ENCODE results near the gene AOPEP.
A peak's percentile ranks its signal among the peaks of the same experiment; 100 is the strongest.

The AOPEP gene

DNA sequence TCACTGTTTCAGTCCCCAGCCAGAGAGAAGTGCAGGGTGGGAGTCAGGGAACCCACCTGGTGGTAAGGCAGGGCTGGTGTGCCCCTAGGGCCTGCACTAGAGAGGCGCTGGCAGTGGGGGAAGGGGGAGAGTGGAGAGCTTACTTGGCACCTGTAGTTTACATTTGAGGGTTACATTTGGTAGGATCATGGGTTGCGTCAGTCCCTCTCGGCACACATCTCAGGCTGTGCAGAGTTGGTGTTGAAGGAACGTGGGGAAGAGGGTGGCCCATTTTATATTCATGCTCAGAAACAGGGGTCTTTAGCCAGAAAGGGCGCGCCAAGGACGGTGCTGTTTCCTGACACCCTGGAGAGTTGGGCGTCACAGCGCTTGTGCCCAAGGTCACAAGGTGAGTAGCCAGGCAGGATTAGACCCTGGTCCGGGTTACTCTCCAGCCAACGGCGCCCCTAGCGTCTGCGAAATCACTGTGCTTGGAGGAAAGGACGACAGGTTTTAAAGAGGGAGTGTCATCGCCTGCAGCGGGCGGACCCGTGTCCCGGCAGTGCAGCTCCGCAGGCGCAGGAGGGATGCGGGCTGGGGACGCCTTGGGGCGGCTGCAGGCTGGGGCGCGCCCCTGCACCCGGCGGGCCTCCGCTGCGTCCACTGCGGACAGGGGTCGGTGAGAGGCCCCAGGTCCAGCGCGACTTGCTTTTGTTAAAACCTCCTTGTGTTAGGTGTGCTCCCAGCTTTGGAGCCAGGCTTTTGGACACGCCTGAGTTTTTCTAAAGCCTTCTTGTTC, 318.4 kb downstream of the AOPEP start:
- FAIRE-seq = no peak
- TF ChIP-seq POLR2AphosphoS5 (IDR thresholded peaks at IDR 0.05; ENCODE audit: low read depth, low read length) = no peak
- TF ChIP-seq POU2F2 (IDR thresholded peaks at IDR 0.05; ENCODE audit: low read depth, low read length) = no peak
- TF ChIP-seq PAX5 (IDR thresholded peaks at IDR 0.05; ENCODE audit: insufficient read depth, low read length, severe bottlenecking) = no peak
- TF ChIP-seq SPI1 (IDR thresholded peaks at IDR 0.05; ENCODE audit: low read depth, low read length) = no peak
- no peak for TF ChIP-seq TAF1 (IDR thresholded peaks at IDR 0.05; ENCODE audit: low read depth, low read length)
- no peak for TF ChIP-seq POLR2A (IDR thresholded peaks at IDR 0.05; ENCODE audit: low read depth, low read length)

DNA sequence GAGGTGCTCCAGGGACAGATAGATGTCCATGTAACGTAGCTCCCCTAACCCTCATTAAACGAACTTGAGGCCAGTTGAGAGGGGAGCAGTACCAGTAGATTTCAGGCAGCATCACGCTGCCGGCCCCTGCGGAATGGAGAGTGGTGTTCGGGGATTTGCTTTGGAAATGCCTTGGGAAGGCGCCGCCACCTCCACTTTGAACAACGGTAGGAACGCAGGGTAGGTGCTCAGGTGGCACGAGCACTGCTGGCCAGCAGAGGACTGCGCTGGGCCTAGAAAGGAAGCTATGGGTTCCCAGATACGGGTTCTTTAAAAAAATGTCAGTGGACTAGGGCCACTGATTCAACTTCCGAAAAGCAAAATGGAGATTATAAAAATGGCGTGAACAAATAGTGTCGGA, 319.3 kb downstream of the AOPEP start:
- DNase-seq (ENCODE audit: insufficient read length, low spot score) = no peak
- no peak for TF ChIP-seq TAF1 (IDR thresholded peaks at IDR 0.05; ENCODE audit: low read depth, low read length)
- TF ChIP-seq POU2F2 (IDR thresholded peaks at IDR 0.05; ENCODE audit: low read depth, low read length) = no peak
- no peak for TF ChIP-seq POLR2AphosphoS5 (IDR thresholded peaks at IDR 0.05; ENCODE audit: low read depth, low read length)
- no peak for TF ChIP-seq PAX5 (IDR thresholded peaks at IDR 0.05; ENCODE audit: insufficient read depth, low read length, severe bottlenecking)
- no peak for TF ChIP-seq POLR2A (IDR thresholded peaks at IDR 0.05; ENCODE audit: low read depth, low read length)
- TF ChIP-seq SPI1 (IDR thresholded peaks at IDR 0.05; ENCODE audit: low read depth, low read length) = no peak
- FAIRE-seq = no peak

More for the DNA sequence above, 318.4 kb downstream of the AOPEP start:
- DNase-seq (ENCODE audit: insufficient read length, low spot score) = no peak

DNA sequence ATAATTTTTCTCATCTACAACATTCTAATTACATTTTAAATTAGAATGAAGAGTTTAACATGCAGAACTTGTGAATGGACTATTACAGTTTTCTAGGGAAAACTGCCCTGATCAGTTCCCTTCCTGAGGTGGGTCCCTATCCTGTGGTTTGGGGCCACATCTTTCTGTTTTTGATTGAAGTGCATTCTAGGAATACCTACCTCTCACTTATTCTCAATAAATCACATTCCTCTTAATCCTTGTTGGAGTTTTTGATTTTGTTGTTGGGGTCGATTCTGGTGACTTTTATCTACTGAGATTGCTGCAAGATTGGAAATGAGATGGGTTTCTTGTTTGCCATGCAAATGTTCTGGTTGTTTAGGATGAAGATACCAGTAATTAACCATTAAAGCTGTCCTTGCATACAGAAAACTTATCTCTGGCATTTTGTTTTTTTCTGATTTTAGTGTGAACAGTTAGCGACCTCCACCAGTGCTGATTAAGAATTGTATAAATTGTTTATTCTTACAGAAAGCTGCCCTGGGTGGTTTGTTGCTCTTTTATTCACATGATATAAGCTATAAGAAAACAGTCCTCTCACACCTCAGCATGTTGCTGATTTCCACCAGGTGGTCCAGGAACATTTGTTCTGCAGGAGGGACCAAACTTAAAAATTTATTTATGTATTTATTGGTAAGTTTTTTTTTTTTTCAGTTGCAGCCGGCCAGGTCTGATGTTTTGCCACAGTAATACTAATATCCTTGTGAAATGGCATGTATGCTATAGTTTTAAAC, 321.1 kb downstream of the AOPEP start:
- FAIRE-seq (no peak), DNase-seq (ENCODE audit: insufficient read length, low spot score) (no peak)
- TF ChIP-seq SPI1 (IDR thresholded peaks at IDR 0.05; ENCODE audit: low read depth, low read length) (no peak), POLR2A (IDR thresholded peaks at IDR 0.05; ENCODE audit: low read depth, low read length) (no peak), TAF1 (IDR thresholded peaks at IDR 0.05; ENCODE audit: low read depth, low read length) (no peak), POU2F2 (IDR thresholded peaks at IDR 0.05; ENCODE audit: low read depth, low read length) (no peak), PAX5 (IDR thresholded peaks at IDR 0.05; ENCODE audit: insufficient read depth, low read length, severe bottlenecking) (no peak), POLR2AphosphoS5 (IDR thresholded peaks at IDR 0.05; ENCODE audit: low read depth, low read length) (no peak)

DNA sequence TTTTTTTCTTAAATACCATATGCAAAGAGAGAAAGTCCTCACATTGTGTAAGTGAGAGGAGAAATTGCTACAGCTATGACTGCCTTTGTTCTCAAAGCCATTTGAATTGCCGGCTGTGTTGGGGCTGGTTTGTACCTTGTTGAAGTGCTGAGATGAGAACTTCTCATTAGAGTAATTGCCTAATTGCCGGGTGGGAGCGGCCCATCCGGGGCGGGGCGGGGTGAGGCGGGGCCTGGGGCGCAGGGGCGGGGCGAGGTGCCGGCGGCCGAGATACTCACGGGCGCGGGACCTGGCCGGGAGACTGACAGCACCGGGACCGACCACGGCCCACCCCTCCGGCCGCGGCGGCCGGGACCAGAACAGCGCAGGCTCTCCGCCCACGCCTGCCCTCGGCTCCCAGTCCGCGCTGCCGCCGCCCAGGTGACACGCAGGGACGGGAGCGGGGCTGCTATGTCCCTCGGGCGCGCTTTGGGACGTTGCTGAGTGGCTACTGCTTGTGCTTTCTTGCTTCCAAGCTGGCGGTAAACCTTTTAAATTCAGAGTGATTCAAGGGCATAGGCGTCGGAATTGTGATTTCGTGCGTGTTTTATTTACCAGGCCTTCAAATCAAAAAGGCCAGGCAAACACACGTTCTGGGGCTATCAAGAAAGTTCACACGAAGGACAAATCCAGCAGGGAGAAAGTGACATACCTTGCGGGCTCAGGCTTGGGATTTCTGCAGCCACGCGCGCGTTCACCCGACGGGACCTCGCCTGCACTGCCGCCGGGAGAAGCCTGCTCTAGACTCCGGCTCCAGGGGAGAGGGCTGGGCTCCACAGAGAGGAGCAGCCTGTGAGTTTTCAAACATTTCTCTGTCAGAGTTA, 322.0 kb downstream of the AOPEP start:
- TF ChIP-seq PAX5 (IDR thresholded peaks at IDR 0.05; ENCODE audit: insufficient read depth, low read length, severe bottlenecking) = no peak
- no peak for TF ChIP-seq POU2F2 (IDR thresholded peaks at IDR 0.05; ENCODE audit: low read depth, low read length)
- peak; percentile 72 for DNase-seq (ENCODE audit: insufficient read length, low spot score)
- peak; percentile 85 for FAIRE-seq

DNA sequence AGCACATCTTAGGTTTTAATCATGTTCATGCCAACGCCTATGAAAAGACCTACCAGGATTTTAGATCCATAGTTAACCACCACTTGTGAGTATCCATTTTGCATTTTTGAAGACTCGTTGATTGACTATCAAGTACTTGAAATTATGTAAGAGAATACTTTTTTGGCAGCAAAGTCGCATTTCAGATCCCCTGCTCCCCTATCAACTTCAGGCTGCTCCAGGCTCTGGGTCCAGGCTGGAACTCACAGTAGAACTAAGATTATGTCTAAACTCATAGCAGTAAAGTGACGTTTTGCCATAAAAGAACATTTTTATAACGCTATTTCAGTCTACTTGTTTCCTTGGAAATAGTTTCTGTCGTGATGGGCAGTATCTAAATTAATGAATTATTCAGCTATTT, 323.3 kb downstream of the AOPEP start:
- no peak for FAIRE-seq
- TF ChIP-seq POLR2AphosphoS5 (IDR thresholded peaks at IDR 0.05; ENCODE audit: low read depth, low read length) (no peak), POU2F2 (IDR thresholded peaks at IDR 0.05; ENCODE audit: low read depth, low read length) (no peak), PAX5 (IDR thresholded peaks at IDR 0.05; ENCODE audit: insufficient read depth, low read length, severe bottlenecking) (no peak)
- no peak for DNase-seq (ENCODE audit: insufficient read length, low spot score)

DNA sequence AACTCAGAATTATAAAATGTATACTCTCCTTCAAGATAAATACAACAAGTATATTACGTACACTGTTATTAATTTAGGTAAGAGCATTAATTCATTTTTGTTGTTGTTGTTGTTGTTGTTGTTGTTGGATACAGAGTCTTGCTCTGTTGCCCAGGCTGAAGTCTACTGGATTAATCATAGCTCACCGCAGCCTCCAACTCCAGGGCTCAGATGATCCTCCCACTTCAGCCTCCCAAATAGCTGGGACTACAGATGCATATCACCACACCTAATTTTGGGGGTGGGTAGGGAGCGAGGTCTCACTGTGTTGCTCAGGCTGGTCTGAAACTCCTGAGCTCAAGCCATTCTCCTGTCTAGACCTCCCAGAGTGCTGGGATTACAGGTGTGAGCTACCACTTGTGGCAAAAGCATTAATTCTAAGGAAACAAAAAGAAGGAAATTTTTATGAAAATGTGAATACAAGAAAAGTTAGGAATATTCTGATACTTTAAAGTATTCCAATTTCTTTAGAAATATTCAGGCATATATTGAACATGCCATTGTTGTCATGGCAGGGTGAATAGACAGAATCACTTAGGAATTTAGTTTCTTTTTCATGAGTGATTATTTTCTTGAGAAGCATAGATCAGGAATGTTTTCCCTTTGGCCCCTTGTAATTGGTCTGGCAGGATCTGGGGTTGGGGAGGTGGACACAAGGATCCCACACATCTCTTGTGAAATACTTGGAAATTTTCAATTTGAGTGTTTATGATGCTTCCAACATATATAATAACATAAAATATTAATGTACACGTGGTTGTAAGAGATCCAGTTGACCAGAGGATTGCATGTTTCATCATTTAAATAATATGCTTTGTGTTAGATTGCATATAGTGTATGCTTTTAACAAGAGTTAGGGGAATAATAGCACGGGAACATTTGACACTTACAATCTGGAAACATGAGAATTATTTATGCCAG, 327.4 kb downstream of the AOPEP start:
- DNase-seq (ENCODE audit: insufficient read length, low spot score) (no peak), FAIRE-seq (no peak)
- TF ChIP-seq SPI1 (IDR thresholded peaks at IDR 0.05; ENCODE audit: low read depth, low read length) (no peak), POLR2AphosphoS5 (IDR thresholded peaks at IDR 0.05; ENCODE audit: low read depth, low read length) (no peak), POLR2A (IDR thresholded peaks at IDR 0.05; ENCODE audit: low read depth, low read length) (no peak), TAF1 (IDR thresholded peaks at IDR 0.05; ENCODE audit: low read depth, low read length) (no peak), POU2F2 (IDR thresholded peaks at IDR 0.05; ENCODE audit: low read depth, low read length) (no peak), PAX5 (IDR thresholded peaks at IDR 0.05; ENCODE audit: insufficient read depth, low read length, severe bottlenecking) (no peak)

DNA sequence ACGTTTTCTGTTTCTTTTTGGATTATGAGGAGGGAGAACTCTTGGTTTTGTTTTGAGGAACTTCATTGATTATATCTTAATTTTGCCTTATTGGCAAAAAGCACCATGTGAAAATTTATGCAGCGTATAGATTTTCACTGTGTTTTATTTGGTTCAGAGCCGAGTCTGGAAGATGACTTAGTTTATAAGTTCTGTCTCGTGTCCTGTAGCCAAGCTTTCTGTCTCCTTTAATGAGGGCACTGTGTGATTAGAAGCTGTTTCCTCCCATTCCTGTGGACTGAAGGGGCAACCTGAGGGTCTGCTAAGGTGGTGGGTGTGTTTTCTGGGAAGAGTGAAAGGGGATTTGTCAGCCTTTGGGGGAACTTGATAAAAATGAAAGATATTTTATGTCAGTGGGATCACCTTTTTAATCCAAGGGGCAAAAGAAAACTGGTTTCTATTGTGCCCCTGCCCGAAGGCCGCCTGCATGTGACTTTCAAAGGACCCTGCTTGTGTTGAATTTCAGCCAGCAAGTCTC, 328.9 kb downstream of the AOPEP start:
- DNase-seq (ENCODE audit: insufficient read length, low spot score) = no peak
- FAIRE-seq = no peak
- TF ChIP-seq POLR2AphosphoS5 (IDR thresholded peaks at IDR 0.05; ENCODE audit: low read depth, low read length) (no peak), SPI1 (IDR thresholded peaks at IDR 0.05; ENCODE audit: low read depth, low read length) (no peak), PAX5 (IDR thresholded peaks at IDR 0.05; ENCODE audit: insufficient read depth, low read length, severe bottlenecking) (no peak), POU2F2 (IDR thresholded peaks at IDR 0.05; ENCODE audit: low read depth, low read length) (no peak), TAF1 (IDR thresholded peaks at IDR 0.05; ENCODE audit: low read depth, low read length) (no peak), POLR2A (IDR thresholded peaks at IDR 0.05; ENCODE audit: low read depth, low read length) (no peak)

DNA sequence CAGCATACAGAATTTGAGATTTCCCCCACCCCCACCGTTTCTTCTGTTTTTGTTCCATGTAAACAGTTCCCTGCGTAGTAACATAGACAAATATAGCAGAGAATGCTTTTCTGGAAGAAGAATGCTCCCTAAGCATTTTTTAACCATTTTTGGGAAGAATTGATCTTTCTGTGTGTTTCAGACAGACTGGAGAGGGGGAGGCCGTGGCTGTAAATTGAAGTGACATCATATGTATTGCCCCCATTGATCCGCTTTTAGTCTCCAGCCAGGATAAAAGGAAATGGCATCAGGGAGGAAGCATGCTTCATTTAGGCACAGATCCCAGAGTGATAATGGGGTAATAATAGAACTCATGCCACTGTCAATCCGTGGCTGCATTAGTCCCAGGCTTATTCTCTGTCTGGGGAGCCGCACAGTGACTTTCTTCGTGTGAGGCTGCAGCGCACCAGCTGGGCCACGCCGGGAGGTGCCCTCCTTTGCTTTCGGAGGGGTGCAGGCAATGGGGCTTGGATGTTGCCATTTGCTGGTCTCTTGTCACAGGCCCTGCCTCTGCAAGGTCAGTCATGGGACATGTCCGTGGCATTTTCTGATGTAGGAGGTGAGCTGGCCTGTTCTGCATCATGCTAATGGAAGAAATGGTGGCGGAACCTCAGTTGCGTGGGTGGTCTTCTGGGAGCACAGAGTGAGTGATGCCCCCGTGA, 329.5 kb downstream of the AOPEP start:
- no peak for TF ChIP-seq TAF1 (IDR thresholded peaks at IDR 0.05; ENCODE audit: low read depth, low read length)
- TF ChIP-seq SPI1 (IDR thresholded peaks at IDR 0.05; ENCODE audit: low read depth, low read length) = no peak
- TF ChIP-seq POU2F2 (IDR thresholded peaks at IDR 0.05; ENCODE audit: low read depth, low read length) = no peak
- no peak for TF ChIP-seq PAX5 (IDR thresholded peaks at IDR 0.05; ENCODE audit: insufficient read depth, low read length, severe bottlenecking)
- TF ChIP-seq POLR2A (IDR thresholded peaks at IDR 0.05; ENCODE audit: low read depth, low read length) = no peak
- no peak for TF ChIP-seq POLR2AphosphoS5 (IDR thresholded peaks at IDR 0.05; ENCODE audit: low read depth, low read length)
- FAIRE-seq (no peak), DNase-seq (ENCODE audit: insufficient read length, low spot score) (no peak)

All from GM12891 (cell line).